T follicular helper cell (primary cell): ENCODE data around the gene CELSR3.

Source experiments
- DNase-seq: peaks from one replicate; pipeline ENCODE4 v3.0.0-alpha.2; 2020; ENCODE audit warnings: low read depth

Gene CELSR3

GRCh38 chr3:48599509-48600285 is 63.0 kb downstream of the CELSR3 start:
- no peak for DNase-seq

GRCh38 chr3:48599077-48599501 is 63.6 kb downstream of the CELSR3 start:
- DNase-seq: no peak

- DNase-seq: no peak
These were observed 64.2 kb downstream of the CELSR3 start for GRCh38 chr3:48598323-48599076.

- DNase-seq: no peak
These were observed 65.3 kb downstream of the CELSR3 start for GRCh38 chr3:48597408-48597800.

GRCh38 chr3:48596676-48597407 is 65.8 kb downstream of the CELSR3 start:
- DNase-seq: no peak

- no peak for DNase-seq
These were observed 66.5 kb downstream of the CELSR3 start for GRCh38 chr3:48596157-48596556.

- DNase-seq: no peak
These were observed 67.1 kb downstream of the CELSR3 start for GRCh38 chr3:48595526-48596121.

GRCh38 chr3:48595075-48595525 is 67.6 kb downstream of the CELSR3 start, which contains the start of gene COL7A1:
COL7A1 (minus strand) TSS chr3:48595329; CDS start chr3:48595159, 170 bp downstream.
- no peak for DNase-seq

- no peak for DNase-seq
These were observed 68.2 kb downstream of the CELSR3 start for GRCh38 chr3:48594417-48595049.

- DNase-seq: no peak
These were observed 69.3 kb downstream of the CELSR3 start for GRCh38 chr3:48593337-48593736.

GRCh38 chr3:48592519-48593087 is 70.1 kb downstream of the CELSR3 start:
- no peak for DNase-seq

- no peak for DNase-seq
These were observed 70.7 kb downstream of the CELSR3 start for GRCh38 chr3:48591886-48592518.

GRCh38 chr3:48591436-48591835 is 71.2 kb downstream of the CELSR3 start:
- DNase-seq: no peak

- no peak for DNase-seq
These were observed 74.5 kb downstream of the CELSR3 start for GRCh38 chr3:48588230-48588629.

GRCh38 chr3:48587686-48588085 is 75.0 kb downstream of the CELSR3 start:
- no peak for DNase-seq
